ENCODE data around the gene CKAP2. TPM values are rescaled to one million over a fixed set of nuclear protein-coding genes. Genes with fewer than 3 reads are reported as not detected.

The CKAP2 gene
- total RNA-seq (2014; rRNA removed; shearing (Covaris generic)), result 32.8 and 39.1 TPM in 2 replicates

GRCh38 chr13:52454820-52455676 is at the start of gene CKAP2:
CKAP2 (plus strand) TSS chr13:52455478; CDS start chr13:52455557, 79 bp downstream.

GRCh38 chr13:52405767-52406494 is 49.3 kb upstream of the CKAP2 start, which contains the start of gene THSD1:
THSD1 (minus strand) TSS chr13:52406172; CDS start chr13:52402600, 3,572 bp downstream.

GRCh38 chr13:52450012-52450792 is 5.1 kb upstream of the CKAP2 start, which contains the start of gene VPS36:
VPS36 (minus strand) TSS chr13:52450634; CDS start chr13:52450594, 40 bp downstream.

Other genes with a start within 250 kb of the CKAP2 start
- 0.85 and 1.4 TPM in 2 replicates for gene THSD1, start 49.3 kb upstream of the CKAP2 start, total RNA-seq (2014; rRNA removed; shearing (Covaris generic))
- gene VPS36, start 4.8 kb upstream of the CKAP2 start, total RNA-seq (2014; rRNA removed; shearing (Covaris generic)), result 22.4 and 24.4 TPM in 2 replicates
- gene HNRNPA1L2, start 187.0 kb downstream of the CKAP2 start, total RNA-seq (2014; rRNA removed; shearing (Covaris generic)), result 6.1 and 6.6 TPM in 2 replicates
- gene SUGT1, start 197.4 kb downstream of the CKAP2 start, total RNA-seq (2014; rRNA removed; shearing (Covaris generic)), result 46.5 and 47.5 TPM in 2 replicates

Data from A375 (cell line).